ENCODE results near the gene LRRC55. TPM values are rescaled to one million over a fixed set of nuclear protein-coding genes. Genes with fewer than 3 reads are reported as not detected.

LRRC55 gene
- polyA plus RNA-seq, 1 donor (not counting 4 experiments of a cell fraction or from before 2014, with no cell fraction given), result not detected

DNA sequence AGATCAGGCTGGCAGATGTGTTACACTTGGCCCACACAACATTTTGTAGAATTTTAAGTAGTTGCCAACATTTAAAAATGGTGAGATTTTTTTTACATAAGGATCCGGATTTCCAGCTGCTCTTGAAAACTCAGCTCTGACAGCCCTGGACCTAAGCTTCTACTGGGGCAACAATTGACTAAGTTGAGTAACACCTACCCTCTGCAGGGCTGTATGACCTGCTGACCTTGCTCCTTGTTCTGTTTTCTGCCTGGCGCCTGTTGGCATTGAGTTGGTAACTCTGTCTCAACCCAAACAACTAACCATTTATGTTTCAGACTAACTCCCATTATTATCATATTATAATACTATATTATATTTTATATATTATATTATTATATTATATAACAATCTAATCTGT is 21.1 kb upstream of the LRRC55 start:
- dilution Hi-C loops (cut with MboI; ENCODE audit: extremely low pct_ligation_motif_present, low sequenced_read_pairs), result no loop called here

DNA sequence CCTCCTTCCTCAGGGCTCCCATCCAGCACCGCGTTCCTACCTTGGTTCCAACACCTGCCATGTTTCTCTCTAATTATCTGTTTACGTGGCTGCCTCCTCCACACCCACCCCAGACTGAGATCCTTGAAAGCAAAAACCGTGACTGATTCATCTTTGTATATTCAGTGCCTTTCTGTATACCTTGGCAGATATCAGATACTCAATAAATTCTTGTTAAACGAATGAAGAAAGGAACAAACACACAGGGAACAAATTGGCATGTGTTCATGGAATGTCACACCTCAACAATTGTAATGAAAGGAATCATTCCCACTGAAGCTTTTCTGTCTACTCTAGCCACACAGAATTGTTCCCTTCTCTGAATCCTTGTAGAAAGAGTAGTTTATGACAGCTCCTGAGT is 20.4 kb upstream of the LRRC55 start:
- Histone ChIP-seq H4K20me1 (ENCODE audit: control insufficient read depth, extremely low read depth, insufficient read depth, low read length) (no peaks in the 10 kb centered on the region), H3K79me2 (ENCODE audit: control insufficient read depth, insufficient read depth, low read length) (no peaks in the 10 kb centered on the region), H2AFZ (ENCODE audit: control insufficient read depth, low read length) (no peak overlapping the region), H3K27ac (ENCODE audit: control insufficient read depth, insufficient read depth, low read length) (no peak overlapping the region), H3K9ac (ENCODE audit: control insufficient read depth, extremely low read depth, insufficient read depth, low read length) (no peak overlapping the region), H3K9me3 (ENCODE audit: control insufficient read depth, low read depth, low read length) (no peaks in the 10 kb centered on the region), H3K27me3 (ENCODE audit: control insufficient read depth, extremely low read depth, insufficient read depth, low read length) (no peaks in the 10 kb centered on the region), H3K4me2 (ENCODE audit: control insufficient read depth, extremely low read depth, insufficient read depth, low read depth, low read length) (no peak overlapping the region), H3K4me3 (ENCODE audit: control insufficient read depth in 2 of 3, extremely low read depth in 1 of 3, insufficient read depth in 2 of 3, low read depth in 1 of 3, low read length in 3 of 3) (no peak overlapping the region), H3K4me1 (ENCODE audit: control insufficient read depth, extremely low read depth, insufficient read depth, low read length) (peaks cover 10% of the 10 kb centered on the region), H3K9me1 (ENCODE audit: control insufficient read depth, extremely low read depth, insufficient read depth, low read length) (no peaks in the 10 kb centered on the region), H3K36me3 (ENCODE audit: control insufficient read depth in 2 of 2, extremely low read depth in 1 of 2, insufficient read depth in 2 of 2, low read length in 2 of 2) (no peaks in the 10 kb centered on the region)
- DNase-seq (ENCODE audit: low read depth, low spot score), result no peak
- dilution Hi-C loops (cut with MboI; ENCODE audit: extremely low pct_ligation_motif_present, low sequenced_read_pairs), result no loop called here
- no peak for FAIRE-seq
- no peak for TF ChIP-seq EZH2 (IDR thresholded peaks at IDR 0.05; ENCODE audit: low read length)
- TF ChIP-seq, protein P1, sequence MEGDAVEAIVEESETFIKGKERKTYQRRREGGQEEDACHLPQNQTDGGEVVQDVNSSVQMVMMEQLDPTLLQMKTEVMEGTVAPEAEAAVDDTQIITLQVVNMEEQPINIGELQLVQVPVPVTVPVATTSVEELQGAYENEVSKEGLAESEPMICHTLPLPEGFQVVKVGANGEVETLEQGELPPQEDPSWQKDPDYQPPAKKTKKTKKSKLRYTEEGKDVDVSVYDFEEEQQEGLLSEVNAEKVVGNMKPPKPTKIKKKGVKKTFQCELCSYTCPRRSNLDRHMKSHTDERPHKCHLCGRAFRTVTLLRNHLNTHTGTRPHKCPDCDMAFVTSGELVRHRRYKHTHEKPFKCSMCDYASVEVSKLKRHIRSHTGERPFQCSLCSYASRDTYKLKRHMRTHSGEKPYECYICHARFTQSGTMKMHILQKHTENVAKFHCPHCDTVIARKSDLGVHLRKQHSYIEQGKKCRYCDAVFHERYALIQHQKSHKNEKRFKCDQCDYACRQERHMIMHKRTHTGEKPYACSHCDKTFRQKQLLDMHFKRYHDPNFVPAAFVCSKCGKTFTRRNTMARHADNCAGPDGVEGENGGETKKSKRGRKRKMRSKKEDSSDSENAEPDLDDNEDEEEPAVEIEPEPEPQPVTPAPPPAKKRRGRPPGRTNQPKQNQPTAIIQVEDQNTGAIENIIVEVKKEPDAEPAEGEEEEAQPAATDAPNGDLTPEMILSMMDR (optimal IDR thresholded peaks at IDR 0.05 in 1 of 3, IDR thresholded peaks at IDR 0.05 in 1 of 3, conservative IDR thresholded peaks at IDR 0.05 in 1 of 3; ENCODE audit: extremely low read depth in 1 of 3, insufficient read depth in 2 of 3, low read length in 3 of 3), result no peak

More for the DNA sequence above, 21.1 kb upstream of the LRRC55 start:
- H3K79me2 ChIP-seq (ENCODE audit: control insufficient read depth, insufficient read depth, low read length), result no peaks in the 10 kb centered on the region
- no peak overlapping the region for H2AFZ ChIP-seq (ENCODE audit: control insufficient read depth, low read length)
- no peak overlapping the region for H3K9ac ChIP-seq (ENCODE audit: control insufficient read depth, extremely low read depth, insufficient read depth, low read length)
- DNase-seq (ENCODE audit: low read depth, low spot score) (no peak), FAIRE-seq (no peak)
- peaks cover 14% of the 10 kb centered on the region for H3K4me1 ChIP-seq (ENCODE audit: control insufficient read depth, extremely low read depth, insufficient read depth, low read length)
- no peak overlapping the region for H3K4me2 ChIP-seq (ENCODE audit: control insufficient read depth, extremely low read depth, insufficient read depth, low read depth, low read length)
- H3K4me3 ChIP-seq (ENCODE audit: control insufficient read depth in 2 of 3, extremely low read depth in 1 of 3, insufficient read depth in 2 of 3, low read depth in 1 of 3, low read length in 3 of 3), result no peak overlapping the region
- H3K36me3 ChIP-seq (ENCODE audit: control insufficient read depth in 2 of 2, extremely low read depth in 1 of 2, insufficient read depth in 2 of 2, low read length in 2 of 2), result no peaks in the 10 kb centered on the region
- no peaks in the 10 kb centered on the region for H3K27me3 ChIP-seq (ENCODE audit: control insufficient read depth, extremely low read depth, insufficient read depth, low read length)
- no peak overlapping the region for H3K27ac ChIP-seq (ENCODE audit: control insufficient read depth, insufficient read depth, low read length)
- H4K20me1 ChIP-seq (ENCODE audit: control insufficient read depth, extremely low read depth, insufficient read depth, low read length), result no peaks in the 10 kb centered on the region
- H3K9me3 ChIP-seq (ENCODE audit: control insufficient read depth, low read depth, low read length), result no peaks in the 10 kb centered on the region
- TF ChIP-seq, protein P1 (optimal IDR thresholded peaks at IDR 0.05 in 1 of 3, IDR thresholded peaks at IDR 0.05 in 1 of 3, conservative IDR thresholded peaks at IDR 0.05 in 1 of 3; ENCODE audit: extremely low read depth in 1 of 3, insufficient read depth in 2 of 3, low read length in 3 of 3), result no peak
- no peak for TF ChIP-seq EZH2 (IDR thresholded peaks at IDR 0.05; ENCODE audit: low read length)
- H3K9me1 ChIP-seq (ENCODE audit: control insufficient read depth, extremely low read depth, insufficient read depth, low read length), result no peaks in the 10 kb centered on the region

Measured in keratinocyte (primary cell).